Hematopoietic multipotent progenitor cell treated with erythropoietin and hydrocortisone succinate and interleukin-3 and kit ligand, for 15 days (in vitro differentiated cells): ENCODE data around the gene MATN3.

Experiments
- DNase-seq: peaks from one replicate; pipeline ENCODE4 v3.0.0-alpha.2; 2015; ENCODE audit warnings: low spot score

The MATN3 gene

GRCh38 chr2:20005067-20005627, 7.3 kb downstream of the MATN3 start:
- no peak for DNase-seq

- no peak for DNase-seq
Observed at GRCh38 chr2:20001361-20001863, 11.1 kb downstream of the MATN3 start.

GRCh38 chr2:19993731-19994130, 18.7 kb downstream of the MATN3 start:
- DNase-seq = no peak

GRCh38 chr2:19991895-19992294, 20.6 kb downstream of the MATN3 start:
- DNase-seq = no peak

- no peak for DNase-seq
Observed at GRCh38 chr2:19990416-19990728, 22.1 kb downstream of the MATN3 start.

GRCh38 chr2:19989667-19990415, 22.6 kb downstream of the MATN3 start, which contains the start of gene WDR35:
WDR35 (minus strand) TSS chr2:19990105; CDS start chr2:19990015, 90 bp downstream.
- DNase-seq = peak; percentile 88

GRCh38 chr2:19989342-19989666, 23.2 kb downstream of the MATN3 start:
- no peak for DNase-seq

- no peak for DNase-seq
Observed at GRCh38 chr2:19988600-19988999, 23.9 kb downstream of the MATN3 start.

GRCh38 chr2:19987936-19988335, 24.5 kb downstream of the MATN3 start:
- no peak for DNase-seq

- DNase-seq = no peak
Observed at GRCh38 chr2:19982268-19982667, 30.2 kb downstream of the MATN3 start.

- DNase-seq = no peak
Observed at GRCh38 chr2:19979932-19980331, 32.5 kb downstream of the MATN3 start.

- no peak for DNase-seq
Observed at GRCh38 chr2:19973466-19973865, 39.0 kb downstream of the MATN3 start.

GRCh38 chr2:19971691-19972090, 40.8 kb downstream of the MATN3 start:
- DNase-seq = no peak

- no peak for DNase-seq
Observed at GRCh38 chr2:19963386-19963785, 49.1 kb downstream of the MATN3 start.

GRCh38 chr2:19955544-19956422, 56.7 kb downstream of the MATN3 start:
- DNase-seq = peak; percentile 73

- DNase-seq = no peak
Observed at GRCh38 chr2:19949071-19949470, 63.4 kb downstream of the MATN3 start.

GRCh38 chr2:19947184-19947940, 65.1 kb downstream of the MATN3 start:
- DNase-seq = no peak

- no peak for DNase-seq
Observed at GRCh38 chr2:19944205-19944845, 68.1 kb downstream of the MATN3 start.

- no peak for DNase-seq
Observed at GRCh38 chr2:19943189-19943588, 69.3 kb downstream of the MATN3 start.

GRCh38 chr2:19942199-19942598, 70.3 kb downstream of the MATN3 start:
- DNase-seq = no peak
